ENCODE measurements around the gene ATP10D.

ATP10D gene

DNA sequence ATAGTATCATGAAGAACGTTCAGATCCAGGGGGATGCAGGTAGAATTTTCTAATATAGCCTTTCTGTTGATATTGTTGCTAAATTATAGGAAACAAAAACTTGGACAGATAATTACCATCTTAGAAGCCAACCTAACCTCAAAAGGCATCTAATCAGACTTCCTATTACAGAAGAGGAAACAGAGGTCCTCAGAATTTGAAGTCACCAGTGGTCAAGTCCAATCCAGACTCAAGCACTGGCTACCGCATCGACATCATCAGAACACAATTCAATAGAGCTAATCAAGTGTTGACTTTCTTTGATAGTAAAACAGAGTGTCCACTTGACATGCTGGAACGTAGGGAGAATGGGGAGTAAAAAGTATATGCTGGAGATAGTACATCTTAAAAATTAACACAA is 10.3 kb upstream of the ATP10D start:
- no peak overlapping the region for H3K4me3 ChIP-seq (ENCODE audit: low read length)
- no peak for DNase-seq (ENCODE audit: low read depth)
- TF ChIP-seq, protein P1, sequence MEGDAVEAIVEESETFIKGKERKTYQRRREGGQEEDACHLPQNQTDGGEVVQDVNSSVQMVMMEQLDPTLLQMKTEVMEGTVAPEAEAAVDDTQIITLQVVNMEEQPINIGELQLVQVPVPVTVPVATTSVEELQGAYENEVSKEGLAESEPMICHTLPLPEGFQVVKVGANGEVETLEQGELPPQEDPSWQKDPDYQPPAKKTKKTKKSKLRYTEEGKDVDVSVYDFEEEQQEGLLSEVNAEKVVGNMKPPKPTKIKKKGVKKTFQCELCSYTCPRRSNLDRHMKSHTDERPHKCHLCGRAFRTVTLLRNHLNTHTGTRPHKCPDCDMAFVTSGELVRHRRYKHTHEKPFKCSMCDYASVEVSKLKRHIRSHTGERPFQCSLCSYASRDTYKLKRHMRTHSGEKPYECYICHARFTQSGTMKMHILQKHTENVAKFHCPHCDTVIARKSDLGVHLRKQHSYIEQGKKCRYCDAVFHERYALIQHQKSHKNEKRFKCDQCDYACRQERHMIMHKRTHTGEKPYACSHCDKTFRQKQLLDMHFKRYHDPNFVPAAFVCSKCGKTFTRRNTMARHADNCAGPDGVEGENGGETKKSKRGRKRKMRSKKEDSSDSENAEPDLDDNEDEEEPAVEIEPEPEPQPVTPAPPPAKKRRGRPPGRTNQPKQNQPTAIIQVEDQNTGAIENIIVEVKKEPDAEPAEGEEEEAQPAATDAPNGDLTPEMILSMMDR (conservative IDR thresholded peaks at IDR 0.05; ENCODE audit: low read depth, low read length), result no peak

DNA sequence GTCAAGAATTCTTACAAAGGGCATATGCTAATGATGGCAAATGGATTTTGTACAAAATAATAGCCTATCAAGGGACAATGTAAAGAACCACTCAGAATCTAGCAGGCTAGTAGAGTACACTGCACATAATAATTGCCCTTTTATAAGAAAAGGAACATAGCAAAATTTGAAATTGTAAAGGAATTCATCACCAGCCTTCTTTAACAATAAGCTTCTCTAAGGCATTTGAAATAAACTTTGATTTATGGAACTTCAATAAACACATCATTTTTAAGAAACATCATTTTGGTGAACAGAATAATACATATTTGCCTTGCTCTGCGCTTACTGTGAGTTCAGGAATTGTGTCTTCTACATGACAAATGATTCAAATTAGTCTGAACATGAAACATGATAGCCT is 9.7 kb upstream of the ATP10D start:
- TF ChIP-seq, protein P1 (conservative IDR thresholded peaks at IDR 0.05; ENCODE audit: low read depth, low read length), result no peak
- DNase-seq (ENCODE audit: low read depth), result no peak
- H3K4me3 ChIP-seq (ENCODE audit: low read length), result no peak overlapping the region

DNA sequence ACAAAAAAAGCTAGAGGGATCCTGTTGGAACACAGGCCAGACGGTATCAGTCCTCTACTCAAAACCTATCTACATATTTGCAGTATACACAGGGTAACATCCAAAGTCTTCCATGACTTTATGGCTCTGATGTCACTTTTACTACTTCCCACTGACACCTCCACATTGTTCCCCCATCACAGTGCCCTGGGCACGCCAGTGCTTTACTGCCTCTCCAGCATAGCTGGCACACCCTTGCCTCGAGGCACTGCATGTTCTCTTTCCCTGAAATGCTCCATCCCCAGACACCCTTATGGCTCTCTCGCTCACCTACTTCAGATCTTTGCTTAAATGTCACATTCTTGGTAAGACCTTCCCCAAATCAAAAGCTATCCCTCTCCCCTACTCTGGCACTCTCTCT is 6.3 kb upstream of the ATP10D start:
- DNase-seq (ENCODE audit: low read depth), result no peak
- H3K4me3 ChIP-seq (ENCODE audit: low read length), result no peak overlapping the region

DNA sequence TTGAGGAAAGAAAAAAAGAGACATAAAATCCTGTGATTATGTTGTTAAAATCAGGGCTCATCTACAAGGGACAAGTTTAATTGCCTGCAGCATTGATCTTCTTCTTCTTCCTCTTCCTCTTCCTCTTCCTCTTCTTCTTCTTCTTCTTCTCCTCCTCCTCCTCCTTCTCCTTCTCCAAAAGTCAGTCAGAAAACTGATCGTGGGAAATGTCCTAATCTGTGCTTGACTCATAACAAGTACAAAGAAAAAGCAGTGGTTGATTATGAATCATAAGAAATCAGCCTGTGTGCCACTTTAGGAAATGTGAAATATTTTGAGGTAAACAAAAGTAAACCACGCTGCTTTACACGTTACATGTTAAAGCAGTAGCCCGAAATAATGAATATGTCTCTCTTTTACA is 2.7 kb upstream of the ATP10D start:
- H3K4me3 ChIP-seq (ENCODE audit: low read length), result no peak overlapping the region
- DNase-seq (ENCODE audit: low read depth), result no peak
- TF ChIP-seq, protein P1 (conservative IDR thresholded peaks at IDR 0.05; ENCODE audit: low read depth, low read length), result no peak

More for the DNA sequence above, 6.3 kb upstream of the ATP10D start:
- TF ChIP-seq, protein P1 (conservative IDR thresholded peaks at IDR 0.05; ENCODE audit: low read depth, low read length), result no peak

DNA sequence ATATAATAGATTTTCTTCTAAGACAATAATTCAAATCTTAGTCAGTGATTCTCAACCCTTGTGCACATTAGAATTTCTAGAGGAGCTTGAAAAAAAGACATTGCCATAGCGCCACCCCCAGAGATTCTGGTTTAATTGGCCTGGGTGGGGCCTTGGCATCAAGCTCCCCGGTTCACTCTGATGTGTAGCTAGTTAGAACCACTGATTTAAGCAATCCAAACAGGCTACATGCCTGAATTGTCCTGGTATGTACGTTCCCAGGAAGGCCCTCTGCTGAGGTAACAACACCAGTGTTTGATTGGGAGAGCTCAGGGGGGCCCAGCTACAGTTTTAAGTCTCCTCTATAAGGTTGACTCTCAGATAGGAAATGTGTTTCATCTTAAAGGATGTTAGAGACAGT is 1.3 kb upstream of the ATP10D start:
- TF ChIP-seq, protein P1 (conservative IDR thresholded peaks at IDR 0.05; ENCODE audit: low read depth, low read length), result no peak
- H3K4me3 ChIP-seq (ENCODE audit: low read length), result no peak overlapping the region
- DNase-seq (ENCODE audit: low read depth), result no peak

DNA sequence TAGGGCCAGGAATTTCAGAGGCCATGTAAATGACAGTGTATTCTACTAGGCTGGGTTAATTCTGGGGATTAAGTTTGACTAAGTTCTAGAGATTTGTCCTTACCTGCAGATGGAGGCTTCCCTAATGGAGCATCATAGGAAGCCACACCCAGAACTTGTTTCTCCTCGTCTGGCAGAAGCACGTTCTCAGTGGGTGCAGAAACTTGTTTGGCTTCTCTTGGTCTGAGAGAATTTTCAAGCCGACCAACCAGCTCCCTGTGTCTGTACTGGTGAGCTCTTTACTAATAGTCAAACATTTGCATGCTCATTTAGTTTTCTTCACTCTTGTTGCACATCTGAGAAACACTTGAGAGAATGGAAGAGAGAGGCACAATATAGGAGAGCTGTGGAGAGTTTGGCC is 907 bp upstream of the ATP10D start:
- no peak for DNase-seq (ENCODE audit: low read depth)
- H3K4me3 ChIP-seq (ENCODE audit: low read length), result no peak overlapping the region
- TF ChIP-seq, protein P1 (conservative IDR thresholded peaks at IDR 0.05; ENCODE audit: low read depth, low read length), result no peak

DNA sequence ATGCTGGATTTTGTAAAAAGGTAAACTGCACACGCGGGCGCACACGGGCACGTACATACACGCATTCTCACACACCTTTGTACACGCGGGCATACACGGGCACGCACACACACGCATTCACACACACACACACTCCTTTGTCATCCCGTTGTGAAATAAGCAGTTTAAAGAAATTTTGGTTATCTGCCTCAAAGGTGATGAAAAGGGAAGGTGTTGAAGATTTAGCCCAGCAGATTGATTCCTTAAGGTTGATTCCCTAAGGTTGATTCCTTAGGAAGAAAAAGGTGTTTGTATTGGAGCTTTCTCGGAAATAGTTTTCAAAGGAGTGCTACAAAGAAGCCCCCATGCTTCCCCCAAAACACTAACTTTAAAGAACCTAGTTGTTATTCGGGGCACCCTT is 693 bp downstream of the ATP10D start:
- DNase-seq (ENCODE audit: low read depth), result no peak
- peak overlapping the region; percentile 79 for H3K4me3 ChIP-seq (ENCODE audit: low read length)

More for the DNA sequence above, 693 bp downstream of the ATP10D start:
- TF ChIP-seq, protein P1 (conservative IDR thresholded peaks at IDR 0.05; ENCODE audit: low read depth, low read length), result no peak
